GM21526 (cell line): ENCODE measurements around the gene FBXW12.

Experiments
- ATAC-seq: cut with Tn5 transposase; IDR thresholded peaks from one replicate; pipeline ENCODE4 v1.9.1; 2021; ENCODE audit warnings: moderate library complexity; ENCODE audit not compliant: unreplicated experiment, low FRiP score

Gene FBXW12

DNA sequence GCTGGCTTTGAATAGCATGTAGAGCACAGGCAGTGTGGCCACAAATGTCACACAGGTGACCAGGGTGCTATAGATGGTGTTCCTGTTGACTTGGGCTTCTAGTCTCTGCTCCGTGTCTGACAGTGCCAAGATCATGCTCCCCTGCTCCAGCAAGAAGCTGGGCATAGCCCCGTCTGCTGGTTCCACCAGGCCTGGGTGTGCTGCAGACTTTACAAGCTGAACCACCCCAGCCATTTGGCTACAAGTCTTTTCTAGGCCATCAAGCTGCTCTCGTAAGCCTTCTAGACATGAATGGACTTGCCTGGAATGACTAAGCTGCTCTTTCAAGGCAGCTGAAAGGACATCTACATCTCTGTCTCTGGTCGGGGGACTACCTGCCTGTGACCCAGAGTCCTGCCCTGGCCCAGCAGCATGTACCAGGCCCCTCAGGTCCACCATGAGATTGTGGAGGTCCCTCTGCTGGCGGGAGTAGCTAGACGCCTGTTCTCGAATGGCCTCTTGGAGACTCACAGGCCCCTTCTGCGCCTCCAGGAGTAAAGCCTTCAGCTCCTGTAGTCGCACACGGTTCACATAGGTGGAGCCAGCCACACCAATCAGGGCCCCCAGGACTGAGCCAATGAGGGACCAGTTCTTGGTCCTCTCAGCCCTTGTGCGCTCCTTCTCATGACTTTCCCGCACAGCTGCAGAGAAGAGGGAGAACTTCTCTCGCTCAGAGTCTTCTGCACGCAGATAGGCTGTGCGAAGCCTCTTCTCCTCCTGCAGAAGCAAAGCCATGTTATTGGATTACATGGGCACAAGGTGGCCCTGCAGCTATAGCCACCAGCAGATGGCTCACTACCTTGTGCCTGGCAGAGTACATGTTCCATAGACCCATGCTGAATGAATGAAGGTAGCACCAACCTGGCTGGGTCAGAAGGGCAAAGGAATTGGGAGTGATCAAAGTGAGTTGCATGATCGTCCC is 60.7 kb downstream of the FBXW12 start:
- ATAC-seq, result no peak

DNA sequence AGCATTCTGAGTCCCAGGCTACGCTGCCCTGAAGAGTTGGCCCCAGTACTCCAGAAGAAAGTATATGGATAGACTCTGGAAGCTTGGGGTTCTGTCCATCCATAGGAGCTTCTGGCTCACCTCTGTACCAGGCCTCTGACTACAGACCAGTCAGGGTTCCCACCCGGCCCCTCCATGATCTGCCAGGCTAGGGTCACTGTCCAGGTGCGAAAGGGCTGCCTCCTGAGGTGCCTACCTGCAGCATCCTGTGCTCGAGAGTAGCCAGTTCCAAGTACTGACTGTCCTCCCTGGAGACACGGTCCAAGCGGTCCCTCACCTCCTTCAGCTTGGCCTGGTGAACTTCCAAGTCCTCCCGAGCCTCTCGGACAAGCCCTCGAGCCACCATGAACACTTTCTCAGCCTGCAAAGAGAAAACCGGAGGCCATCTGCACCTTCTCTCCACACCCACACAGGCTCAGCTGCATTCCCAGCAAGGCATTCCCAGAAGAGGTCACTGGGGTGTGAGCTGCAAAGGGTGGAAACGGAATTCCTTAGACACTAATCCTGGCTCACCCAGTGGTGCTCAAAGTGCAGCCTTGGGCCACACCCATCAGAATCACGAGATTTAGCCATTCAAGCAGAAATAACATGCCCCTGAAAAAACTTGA is 61.6 kb downstream of the FBXW12 start:
- no peak for ATAC-seq

DNA sequence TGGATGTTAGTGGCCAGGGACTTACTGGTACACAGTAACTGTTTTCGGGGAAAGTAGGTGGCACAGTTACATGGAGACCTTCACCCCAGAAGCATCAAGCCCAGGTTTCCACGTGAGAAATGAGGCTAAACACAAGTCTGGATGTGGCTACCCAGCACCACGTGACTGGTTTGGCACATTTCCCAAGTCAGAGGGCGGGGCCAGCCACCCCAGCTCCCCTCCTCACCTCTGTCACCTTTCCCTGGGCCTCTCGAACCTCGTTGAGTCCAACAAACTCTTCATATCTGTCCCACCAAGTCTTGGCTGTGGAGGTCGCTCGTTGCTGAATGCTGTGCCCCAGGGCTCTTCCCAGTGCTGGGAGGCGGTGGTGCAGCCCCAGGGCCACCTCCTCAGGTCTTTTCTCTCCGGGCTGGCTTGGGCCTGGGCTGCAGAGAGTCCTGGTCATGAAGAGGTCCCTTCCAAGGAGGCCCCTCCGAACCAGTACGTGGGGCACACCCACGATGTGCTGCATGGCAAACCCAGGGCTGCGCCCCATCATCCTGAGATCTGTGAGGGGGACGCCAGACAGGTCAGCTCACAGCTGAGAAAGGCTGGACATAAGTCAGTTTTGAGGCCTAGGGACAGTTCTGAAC is 62.7 kb downstream of the FBXW12 start:
- no peak for ATAC-seq

DNA sequence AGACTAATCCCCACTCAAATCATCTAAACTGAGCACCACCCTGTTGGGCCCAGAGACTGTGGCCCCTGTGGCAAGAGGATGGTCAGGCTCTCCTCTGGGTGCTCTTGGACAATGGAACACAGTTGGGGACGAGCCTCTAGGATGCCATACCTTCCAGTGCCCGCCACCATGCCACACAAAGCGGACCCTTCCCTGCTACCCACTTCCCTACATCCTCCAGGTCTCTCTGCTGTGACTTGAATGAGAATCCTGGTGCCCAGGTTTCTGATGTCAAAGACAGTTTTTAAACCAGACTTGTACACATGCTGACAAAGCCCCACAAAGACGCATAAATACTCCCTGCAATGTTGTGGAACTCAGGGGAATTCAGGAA is 63.2 kb downstream of the FBXW12 start:
- ATAC-seq, result no peak

DNA sequence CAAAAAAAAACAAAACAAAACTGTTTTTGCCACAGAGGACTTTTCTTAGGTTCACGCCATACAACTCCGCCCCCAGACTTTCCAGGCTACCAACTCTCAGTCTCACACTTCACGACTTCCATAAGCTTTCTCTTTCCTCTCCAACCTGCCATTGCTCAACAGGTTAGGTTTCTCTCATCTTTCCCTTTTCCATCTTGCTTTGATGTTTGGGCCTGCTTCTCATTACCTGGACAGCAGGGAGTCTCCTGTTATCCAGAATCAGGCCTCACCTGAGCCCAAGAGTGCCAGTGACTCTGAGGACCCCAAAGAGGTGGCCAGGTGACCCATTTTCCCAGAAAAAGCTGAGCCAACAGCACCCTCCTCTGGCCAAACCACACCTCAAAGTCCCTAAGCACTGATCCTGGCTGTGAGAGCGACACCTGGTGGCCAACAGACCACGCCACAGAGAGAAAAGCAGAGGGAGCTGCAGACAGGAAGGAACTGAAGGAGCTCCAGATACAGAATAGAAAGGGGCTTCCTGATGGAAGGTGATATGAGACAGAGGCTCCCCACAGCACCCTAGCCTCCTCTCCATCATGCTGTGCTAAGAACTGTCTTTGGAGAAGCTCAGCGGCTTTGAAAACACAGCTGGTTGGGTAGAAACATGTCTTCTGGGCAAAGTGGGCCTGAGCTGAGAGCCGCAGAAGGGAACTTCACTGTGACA is 63.9 kb downstream of the FBXW12 start:
- no peak for ATAC-seq

DNA sequence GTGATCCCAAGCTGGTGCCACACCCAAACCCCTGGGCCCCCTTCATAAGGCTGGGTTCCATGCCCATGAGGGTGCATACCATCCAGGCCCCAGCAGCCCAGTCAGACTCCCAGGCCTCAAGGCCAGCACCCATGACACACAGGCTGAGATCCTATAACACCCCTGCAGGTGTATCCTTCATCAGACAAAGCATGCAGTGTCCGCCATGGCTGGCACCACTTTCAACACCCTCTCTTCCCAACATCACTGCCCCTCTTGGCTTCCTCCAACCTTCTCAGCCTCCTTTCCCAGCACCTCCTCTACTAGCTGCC is 64.4 kb downstream of the FBXW12 start:
- ATAC-seq, result no peak

- no peak for ATAC-seq
These were observed 64.8 kb downstream of the FBXW12 start for GRCh38 chr3:48436855-48437254.

GRCh38 chr3:48437812-48438211 is 65.8 kb downstream of the FBXW12 start:
- no peak for ATAC-seq

DNA sequence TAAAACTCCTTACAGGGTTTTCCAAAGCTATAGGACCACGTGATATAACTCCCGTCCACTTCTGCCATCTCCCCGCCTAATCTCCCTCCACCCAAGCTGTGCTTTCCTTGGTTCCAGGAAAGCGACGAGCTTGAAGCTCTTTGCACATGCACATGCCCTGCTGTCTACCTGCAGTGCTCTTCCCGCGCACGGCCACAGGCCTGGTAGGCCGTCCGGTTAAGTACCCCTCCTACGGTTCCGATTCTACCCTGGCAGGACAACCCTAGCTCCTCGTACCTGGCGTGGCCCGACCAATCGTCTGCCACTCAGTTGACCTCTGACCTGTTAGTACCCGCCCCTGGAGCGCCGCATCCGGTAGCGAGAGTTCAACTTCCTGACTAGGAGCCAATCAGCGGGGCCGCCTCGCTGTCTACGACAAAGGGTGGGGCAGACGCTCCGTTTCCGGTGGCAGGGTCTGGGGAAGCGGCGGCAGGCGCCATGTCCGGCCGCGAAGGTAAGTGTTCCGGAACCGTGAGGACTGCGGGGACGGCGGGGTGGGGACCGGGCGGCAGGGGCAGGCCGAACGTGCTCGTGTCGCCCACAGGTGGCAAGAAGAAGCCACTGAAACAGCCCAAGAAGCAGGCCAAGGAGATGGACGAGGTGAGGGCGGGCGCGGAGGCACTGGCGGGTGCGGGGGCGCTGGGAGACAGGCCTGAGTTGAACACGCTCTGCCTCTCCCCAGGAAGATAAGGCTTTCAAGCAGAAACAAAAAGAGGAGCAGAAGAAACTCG is 68.0 kb downstream of the FBXW12 start, which contains the start of the genes CCDC51 and TMA7:
Gene CCDC51 (minus strand): TSS at position 300 of the 770 bp plus-strand sequence. CDS start 4,991 bp downstream, outside the sequence.
Gene TMA7 (plus strand): TSS at position 438 of the 770 bp plus-strand sequence. CDS start 40 bp downstream, at position 478.
- ATAC-seq, result peak; percentile 87

DNA sequence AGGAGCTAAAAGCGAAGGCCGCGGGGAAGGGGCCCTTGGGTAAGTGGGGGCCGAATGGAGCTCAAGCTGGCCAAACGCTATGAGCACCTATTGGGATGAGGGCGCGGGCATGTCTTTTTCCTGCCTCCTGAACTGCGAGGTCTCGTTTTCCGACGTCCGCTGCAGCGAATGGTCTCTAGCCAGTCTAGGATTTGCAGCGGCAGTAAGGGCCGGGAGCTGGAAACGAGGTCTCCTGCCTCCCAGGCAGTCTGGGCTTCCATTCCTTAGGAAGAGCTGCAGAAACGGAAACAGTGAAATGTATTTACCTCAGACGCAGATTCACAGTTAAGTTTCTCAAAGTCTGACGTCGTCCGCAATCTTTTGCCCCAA is 68.6 kb downstream of the FBXW12 start:
- no peak for ATAC-seq

GRCh38 chr3:48441940-48442339 is 69.9 kb downstream of the FBXW12 start:
- ATAC-seq, result no peak
